Activated CD8-positive, alpha-beta memory T cell treated with anti-CD3 and anti-CD28 coated beads, Interleukin-2, amount 50 U/mL, for 24 hours (primary cell): ENCODE data around the gene PHF19.

Experiments used
- DNase-seq: peaks from one replicate; pipeline ENCODE4 v3.0.0-alpha.2; 2020; ENCODE audit errors: extremely low read depth

Gene PHF19

DNA sequence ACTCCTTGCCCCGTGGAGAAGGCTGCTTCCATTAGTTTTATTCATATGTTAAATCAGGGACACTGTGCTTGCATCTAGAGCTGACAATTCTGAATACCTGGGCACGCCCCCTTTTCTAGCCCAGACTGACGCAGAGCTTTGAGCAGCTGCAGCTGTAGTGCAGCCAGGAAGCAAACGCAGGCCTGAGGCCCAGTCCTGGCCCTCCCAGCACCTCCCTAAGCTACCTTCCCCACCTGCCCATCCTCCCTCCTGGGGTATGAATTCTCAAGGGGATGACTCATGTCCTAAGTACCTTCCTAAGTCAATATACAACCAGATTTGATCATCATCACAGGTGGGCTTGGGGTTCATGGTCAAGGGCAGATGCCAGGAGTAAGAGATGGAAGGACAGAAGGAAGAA is 3.5 kb downstream of the PHF19 start:
- no peak for DNase-seq

GRCh38 chr9:120872791-120873502 is 4.0 kb downstream of the PHF19 start:
- DNase-seq: no peak

DNA sequence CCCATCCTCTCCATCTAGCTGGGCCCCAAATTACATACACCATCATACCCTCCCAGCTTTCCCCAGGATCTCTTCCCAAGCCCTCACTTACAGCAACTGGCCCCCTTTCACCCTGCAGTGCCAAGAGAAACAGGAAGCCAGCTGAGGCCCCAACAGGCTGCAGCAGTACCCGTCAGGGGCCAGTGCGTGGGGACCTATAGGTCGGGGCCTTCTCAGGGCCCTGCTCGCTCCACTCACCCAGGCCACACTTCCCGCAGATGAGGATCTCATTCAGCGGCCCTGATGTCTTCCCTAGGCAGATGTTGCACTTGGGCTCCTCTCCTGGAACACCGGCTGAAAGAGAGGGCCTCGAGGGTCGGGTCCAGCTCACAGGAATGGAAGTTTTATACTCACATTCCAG is 6.8 kb downstream of the PHF19 start:
- no peak for DNase-seq

- no peak for DNase-seq
Observed at GRCh38 chr9:120869726-120870125, 7.3 kb downstream of the PHF19 start.

DNA sequence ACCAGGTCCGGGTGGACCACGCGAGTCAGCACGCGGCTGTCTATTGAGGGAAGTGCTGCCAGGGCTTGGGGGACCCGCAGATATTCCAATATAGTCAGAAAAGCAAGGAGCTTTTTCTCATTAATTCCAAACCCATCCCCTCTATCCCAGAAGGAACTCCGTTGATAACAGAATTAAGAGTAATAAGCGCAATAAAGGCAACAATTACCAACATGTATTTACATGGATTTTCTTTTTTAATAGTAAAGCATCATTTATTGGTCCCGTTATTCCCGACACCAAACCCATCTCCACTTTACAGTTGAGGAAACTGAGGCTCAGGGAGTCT is 7.7 kb downstream of the PHF19 start:
- DNase-seq: no peak

DNA sequence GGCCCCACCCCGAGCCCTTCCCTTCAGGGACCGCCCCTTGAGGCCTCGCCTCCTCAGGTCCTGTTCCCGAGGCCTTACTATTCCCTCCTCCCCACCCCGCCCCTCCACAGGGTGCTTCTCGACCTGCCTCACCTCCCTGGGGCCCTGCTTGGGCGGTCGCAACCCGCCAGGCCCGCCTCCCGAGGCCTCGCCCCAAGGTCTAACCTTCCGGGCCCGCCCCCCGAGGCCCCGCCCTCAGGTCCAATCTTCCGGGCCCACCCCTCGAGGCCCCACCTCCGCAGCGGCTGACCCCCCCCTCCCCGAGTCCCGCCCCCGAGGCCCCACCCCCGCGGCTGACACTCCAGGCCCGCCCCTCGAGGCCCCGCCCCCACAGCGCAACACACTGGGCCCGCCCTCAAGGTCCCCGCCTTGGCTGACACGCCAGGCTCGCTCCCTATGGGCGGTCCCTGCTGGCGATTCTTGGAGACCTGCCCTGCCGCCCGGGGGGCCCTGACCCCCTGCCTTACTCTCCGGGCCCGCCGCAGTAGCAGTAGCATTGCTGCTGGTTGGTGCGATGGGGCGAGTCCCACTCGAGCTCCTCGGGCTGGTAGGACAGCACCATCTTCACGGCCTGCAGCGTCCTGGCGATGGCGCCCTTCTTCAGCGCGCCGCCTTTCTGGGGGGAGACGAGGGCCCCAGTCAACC is 8.2 kb downstream of the PHF19 start:
- DNase-seq: peak; percentile 90

- no peak for DNase-seq
Observed at GRCh38 chr9:120868339-120868675, 8.7 kb downstream of the PHF19 start.

DNA sequence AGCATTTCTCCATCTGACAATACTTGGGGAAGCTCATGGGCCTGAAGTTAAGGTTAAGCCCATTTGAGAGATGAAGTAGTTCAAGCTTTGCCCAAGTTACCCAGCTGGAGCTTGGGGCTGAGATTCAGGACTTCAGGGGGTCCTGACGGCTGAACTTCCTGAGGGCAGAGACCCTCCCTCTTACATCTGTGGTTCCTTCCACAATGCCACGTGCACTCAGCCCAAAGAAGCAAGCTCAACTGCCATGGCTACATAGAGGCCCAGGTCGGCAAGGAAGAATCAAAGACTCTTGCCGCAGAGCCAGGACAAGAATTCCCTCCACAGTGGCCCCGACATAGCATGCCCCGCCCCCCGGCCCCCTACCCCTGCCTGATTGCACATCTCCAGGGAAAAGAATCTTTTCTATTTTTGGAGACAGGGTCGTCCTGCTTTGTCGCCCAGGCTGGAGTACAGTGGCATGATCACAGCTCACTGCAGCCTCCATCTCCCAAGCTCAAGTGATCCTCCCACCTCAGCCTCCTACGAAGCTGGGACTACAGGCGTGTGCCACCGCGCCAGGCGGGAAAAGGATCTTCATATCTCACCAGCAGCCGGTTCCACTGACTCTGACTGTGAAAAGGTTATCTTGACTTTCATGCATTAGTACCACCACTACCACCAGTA is 9.2 kb downstream of the PHF19 start:
- no peak for DNase-seq

GRCh38 chr9:120866651-120867050 is 10.3 kb downstream of the PHF19 start:
- no peak for DNase-seq

DNA sequence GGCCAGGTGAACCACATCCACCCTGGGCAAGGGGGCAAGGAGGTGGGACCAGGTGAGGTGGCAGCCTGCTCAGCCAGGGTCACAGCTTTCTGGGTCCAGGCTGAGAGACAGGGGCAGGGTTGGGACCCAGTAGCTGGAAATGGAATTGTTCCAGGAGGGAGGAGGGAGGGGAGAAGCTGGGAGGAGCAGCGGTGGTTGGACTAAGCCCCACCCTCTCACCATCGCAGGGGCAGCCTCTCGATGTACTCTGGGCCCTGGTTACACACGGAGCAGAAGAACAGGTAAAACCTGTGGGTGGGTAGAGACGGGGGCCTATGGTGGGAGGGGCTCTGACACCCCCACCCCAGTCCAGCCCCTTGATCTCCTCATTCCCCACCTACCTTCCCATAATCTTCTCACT is 11.2 kb downstream of the PHF19 start:
- DNase-seq: no peak

DNA sequence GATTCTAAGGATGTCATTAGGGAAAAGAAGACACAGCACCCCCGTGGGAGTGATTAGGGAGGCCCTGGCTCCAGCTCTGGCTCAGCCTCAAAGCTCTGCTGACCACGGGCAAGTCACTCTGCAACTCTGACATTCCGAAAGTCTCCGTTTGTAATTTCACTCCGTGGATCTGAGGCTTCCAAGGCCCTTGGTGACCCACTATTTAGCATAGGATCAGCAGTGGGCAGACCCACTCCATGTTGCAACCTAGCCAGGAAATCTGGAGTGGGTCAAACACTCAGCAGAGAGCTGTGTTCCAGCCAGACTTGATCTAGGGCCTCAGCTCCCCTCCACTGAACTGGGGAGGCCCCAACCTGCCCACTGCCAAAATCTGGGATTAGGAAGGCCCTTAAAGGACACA is 11.8 kb downstream of the PHF19 start:
- DNase-seq: no peak

DNA sequence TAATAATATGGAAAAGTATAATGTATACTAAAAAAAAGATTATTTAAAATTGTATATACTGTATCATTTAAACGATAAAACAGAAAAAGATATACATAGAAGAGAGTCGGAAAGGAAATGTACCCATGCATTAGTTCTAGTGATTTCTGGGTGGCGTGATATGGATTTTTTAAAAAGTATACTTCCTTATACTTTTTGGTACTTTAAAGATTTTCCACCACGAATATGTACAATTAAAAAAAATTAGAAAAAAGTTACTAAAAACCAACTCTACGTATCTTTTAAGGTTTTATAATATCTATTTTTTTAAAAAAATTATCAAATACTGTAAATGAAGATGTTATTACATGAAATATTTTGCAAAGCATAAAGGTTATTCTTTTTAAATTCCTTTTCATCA is 12.3 kb downstream of the PHF19 start:
- no peak for DNase-seq

DNA sequence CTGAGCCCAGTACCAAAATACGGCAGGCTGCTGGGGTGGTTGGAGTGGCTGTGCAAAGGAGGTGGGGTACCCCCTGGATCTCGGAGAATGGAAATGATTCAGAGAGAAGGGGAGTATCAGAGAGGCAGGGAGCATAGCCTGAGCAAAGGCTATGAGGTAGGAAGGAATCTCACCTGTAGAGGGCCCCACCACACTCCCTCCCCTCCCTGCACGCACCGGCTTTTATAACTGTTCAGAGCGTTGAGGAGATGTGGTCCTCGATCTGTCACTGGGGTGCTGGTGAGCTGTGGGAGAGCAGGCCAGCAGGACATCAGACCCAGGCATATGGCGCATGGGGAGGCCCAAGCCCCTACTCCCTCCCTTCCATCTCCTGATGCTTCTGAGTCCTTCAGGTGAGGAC is 13.2 kb downstream of the PHF19 start:
- DNase-seq: no peak

DNA sequence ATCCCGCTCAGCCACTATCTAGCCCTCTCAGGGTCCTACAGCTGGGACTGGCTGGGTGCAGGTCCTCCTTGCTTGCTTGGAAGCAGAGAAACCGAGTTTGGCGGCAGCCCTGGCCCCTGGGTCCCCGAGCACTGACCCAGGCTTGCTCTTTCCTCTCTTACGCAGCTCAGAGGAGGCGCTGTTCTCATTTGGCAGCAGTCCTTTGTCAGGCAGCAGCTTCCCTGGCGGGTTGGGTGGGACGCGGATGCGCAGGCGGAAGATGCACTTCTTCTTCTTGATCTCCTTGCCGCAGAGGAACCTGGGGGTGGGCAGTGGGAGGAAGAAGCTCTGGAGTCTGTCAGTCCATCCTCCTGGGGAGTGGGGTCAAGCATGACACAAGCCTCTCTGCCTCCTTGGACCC is 14.5 kb downstream of the PHF19 start:
- no peak for DNase-seq

- DNase-seq: no peak
Observed at GRCh38 chr9:120861935-120862334, 15.1 kb downstream of the PHF19 start.

DNA sequence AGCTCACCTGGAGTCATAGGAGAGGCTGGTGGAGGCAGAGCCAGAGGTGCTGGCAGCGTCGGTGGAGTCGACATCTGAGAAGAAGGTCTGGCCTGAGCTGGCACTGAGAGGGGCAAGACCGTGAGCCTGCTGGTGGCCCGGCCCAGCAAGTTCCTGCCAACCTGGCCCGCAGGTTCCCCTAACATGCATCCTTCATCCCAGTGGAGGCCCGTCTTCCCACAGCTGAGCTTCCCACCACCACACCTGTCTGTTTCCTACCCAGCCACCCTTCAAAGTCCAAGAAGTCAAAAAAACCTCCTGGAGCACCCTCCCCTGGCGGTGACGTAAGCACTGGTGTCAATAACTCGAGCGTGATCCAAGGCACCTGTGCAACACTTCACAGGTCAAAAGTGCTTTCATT is 16.9 kb downstream of the PHF19 start:
- no peak for DNase-seq

- no peak for DNase-seq
Observed at GRCh38 chr9:120859361-120859760, 17.6 kb downstream of the PHF19 start.

- no peak for DNase-seq
Observed at GRCh38 chr9:120857902-120858301, 19.1 kb downstream of the PHF19 start.

DNA sequence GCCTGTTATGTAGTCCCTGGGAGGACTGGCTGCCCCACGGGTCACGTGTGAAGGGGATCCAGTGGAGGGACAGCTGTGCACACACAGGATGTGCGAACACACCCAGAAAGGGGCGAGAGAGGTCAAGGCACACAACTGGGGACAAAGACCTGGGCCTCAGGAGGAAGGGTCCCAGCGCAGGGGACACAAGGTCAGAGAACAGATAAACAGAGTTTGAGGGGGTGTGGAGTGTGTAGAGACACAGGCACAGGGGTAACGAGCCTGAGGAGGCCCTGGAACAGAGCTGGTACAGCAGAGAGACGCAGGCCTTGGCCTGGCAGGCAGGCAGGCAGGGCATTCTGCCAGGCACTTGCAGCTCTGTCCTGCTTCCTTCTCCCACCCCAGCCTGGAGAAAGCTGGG is 19.5 kb downstream of the PHF19 start:
- DNase-seq: no peak

DNA sequence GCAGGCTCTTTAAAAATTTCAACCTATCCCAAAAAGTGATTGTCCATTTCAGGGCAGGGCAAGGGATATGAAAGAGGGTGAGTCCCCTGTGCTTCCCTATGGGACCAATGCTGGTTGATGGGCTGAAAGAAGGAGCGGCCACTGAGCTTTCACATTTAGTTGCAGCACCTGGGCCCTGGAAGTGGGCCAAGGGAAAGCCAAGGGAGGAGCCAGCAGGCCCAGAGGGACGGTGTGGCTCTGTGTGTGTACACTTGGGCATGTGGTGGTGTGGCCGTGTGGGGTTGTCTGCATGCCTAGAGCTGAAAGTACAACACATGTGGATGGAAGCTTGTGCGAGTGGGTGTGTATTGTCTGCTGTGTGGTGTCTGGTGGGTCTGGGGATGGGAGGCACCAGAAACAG is 20.3 kb downstream of the PHF19 start:
- no peak for DNase-seq

DNA sequence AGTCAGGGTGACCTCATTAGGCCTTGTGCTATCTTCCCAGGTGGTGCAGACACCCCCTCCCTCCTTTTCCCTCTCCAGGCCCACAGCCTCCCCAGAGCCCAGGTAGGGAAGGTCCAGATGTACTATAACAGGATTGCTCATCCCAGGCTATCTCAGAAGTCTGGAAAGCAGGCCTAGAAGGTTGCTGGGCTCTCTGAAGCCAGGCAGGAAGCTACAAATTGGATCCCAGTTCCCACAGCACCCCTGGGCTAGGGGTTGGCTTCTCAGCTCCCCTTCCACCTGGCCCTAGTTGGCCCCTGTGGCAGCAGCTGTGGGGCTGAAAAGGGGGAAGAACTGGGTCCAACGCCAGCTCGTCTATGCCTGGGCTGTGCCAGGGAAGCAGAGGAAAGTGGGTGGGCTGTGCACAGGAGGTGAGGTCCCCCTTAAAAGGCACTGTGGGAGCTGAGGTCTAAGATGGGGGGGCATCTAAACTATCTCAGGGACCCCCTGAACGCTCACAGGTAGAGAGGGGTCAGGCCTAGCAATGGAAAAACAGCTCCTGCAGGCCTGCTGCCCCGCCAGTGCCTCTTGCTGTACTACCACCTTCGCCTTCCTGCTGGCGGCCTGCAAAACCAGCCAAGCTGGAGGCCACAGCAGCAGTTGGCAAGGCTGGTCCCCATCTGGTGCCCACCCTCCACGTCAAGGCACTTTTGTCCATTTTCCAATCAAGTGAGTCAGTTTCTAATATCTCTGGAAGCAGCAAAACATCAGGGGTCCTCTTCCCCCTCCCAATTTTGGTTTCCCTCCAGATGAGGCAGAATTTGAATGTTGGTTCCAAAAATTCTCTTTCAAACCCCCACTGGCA is 20.9 kb downstream of the PHF19 start:
- DNase-seq: no peak

GRCh38 chr9:120854596-120855327 is 22.2 kb downstream of the PHF19 start:
- DNase-seq: no peak
